Subcutaneous adipose tissue (tissue), 4 donors: ENCODE results near the gene PTGER3. TPM values are rescaled to one million over a fixed set of nuclear protein-coding genes. Genes with fewer than 3 reads are reported as not detected.

ENCODE experiments used
- CTCF ChIP-seq: fragments of 450-650 bp; IDR thresholded peaks from one replicate; pipeline ENCODE4 v1.5.1; 2016; ENCODE audit warnings: low read depth, mild to moderate bottlenecking, control low read depth, antibody characterized with exemption, moderate library complexity
- total RNA-seq, 4 donors: library from RNA; depleted of rRNA; stranded (reverse); fragments of >200 nt; gene quantifications; one replicate each; pipeline ENCODE4 v1.1.0, GENCODE V29; 2016

PTGER3 gene
- total RNA-seq, 4 donors from 2014 or later, result 113 to 256 (median 168) TPM

- TF ChIP-seq CTCF, result no peak
These were observed 39.4 kb upstream of the PTGER3 start for GRCh38 chr1:71087060-71087459.

- TF ChIP-seq CTCF, result no peak
These were observed 38.7 kb upstream of the PTGER3 start for GRCh38 chr1:71086331-71086730.

- no peak for TF ChIP-seq CTCF
These were observed 35.7 kb upstream of the PTGER3 start for GRCh38 chr1:71083271-71083670.

- TF ChIP-seq CTCF, result no peak
These were observed 34.1 kb upstream of the PTGER3 start for GRCh38 chr1:71081697-71082080.

DNA sequence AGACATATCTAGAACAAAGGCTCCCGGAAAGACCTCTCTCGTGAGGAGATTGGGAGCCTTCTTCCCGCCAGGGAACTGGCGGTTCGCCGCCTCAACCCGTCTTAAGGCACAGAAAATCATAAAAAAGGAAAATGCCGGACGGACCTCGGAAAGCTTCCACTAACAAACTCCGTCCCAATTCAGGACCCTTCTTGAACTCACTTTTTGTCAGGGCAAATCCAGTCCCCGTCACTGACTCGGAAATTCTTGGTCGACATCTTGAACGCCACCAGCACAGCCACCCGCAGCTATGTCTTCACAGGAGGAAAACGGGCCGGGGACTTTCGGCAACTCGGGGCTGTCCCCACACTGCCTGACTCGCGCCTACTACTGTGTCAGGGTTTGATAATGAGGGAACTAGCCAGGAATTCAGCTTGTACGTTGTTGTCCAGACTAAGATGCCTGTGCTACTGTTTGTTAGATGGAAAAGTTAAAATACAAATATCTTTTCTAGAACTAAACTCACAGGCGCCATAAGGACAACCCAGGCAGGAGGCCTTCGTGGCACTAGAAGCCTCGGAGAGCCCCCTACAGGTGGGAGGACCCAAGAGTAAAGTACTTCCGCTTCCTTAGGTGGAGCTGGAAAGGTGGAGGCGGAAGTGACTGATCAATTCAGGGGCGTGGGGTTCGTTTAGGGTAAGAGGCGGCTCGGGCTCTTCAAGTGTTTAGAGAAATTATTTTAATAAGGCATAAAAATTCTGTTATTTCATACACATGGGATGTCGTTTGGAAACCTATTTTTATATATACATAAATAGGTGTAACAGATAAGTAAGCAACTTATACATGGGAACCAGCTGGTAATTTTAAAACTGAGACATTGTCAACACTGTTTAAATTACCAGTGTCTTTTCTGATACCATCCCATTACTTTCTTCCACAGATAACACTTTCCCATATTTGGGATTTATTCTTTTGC lies 33.4 kb upstream of the PTGER3 start, which contains the start of gene ZRANB2:
Gene ZRANB2, minus strand, starts transcription at position 297 of the 958 bp plus-strand sequence. Its CDS starts 40 bp downstream, at position 257.
- no peak for TF ChIP-seq CTCF

DNA sequence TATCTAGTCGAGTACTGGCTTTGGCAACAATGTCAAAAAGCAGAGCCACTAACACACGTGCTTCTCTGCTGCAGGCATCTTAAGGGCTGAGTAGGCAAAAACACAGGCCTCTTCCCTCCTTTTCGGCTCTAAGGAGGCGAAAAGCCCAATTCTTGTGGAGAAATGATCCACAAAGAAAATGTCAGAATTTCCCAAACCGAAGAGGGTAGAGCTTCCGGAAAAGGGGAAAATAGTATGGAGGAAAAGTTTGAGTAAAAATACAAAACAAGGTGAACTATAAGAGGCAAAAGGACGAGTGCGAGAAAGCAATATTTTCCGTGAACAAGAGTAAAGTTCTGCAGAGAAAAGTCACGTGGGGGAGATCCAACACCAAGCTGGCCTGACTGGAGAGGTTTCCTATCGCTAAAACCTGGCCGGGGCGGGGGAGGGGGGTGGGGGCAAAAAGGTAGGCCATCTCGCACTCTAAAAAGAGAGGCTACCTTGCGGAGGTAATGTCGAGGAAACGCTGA lies 32.7 kb upstream of the PTGER3 start:
- no peak for TF ChIP-seq CTCF

DNA sequence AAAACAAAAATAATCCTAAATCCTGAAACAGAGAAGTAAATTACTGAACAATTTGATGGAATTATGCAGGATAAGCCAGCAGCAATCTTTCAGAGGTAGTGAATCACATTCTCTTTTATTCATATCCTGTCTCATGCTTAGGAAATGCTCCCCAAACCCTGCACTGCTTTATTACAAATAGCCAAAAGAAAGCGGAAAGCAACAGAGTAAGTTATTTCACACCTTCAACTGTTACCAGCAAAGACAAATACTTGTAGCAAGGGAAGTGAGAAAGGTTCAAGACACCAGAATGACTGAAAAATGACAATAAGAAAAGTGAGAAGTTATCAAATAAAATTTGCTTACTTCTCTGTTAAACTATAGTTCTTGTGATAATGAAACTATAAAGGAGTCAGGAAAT lies 27.1 kb upstream of the PTGER3 start:
- TF ChIP-seq CTCF, result no peak
